Esophagus squamous epithelium (tissue), 4 donors: ENCODE measurements around the gene ADCY7.

Source experiments
- POLR2A ChIP-seq, 4 donors: fragments of 450-650 bp; IDR thresholded peaks; one replicate each; pipeline ENCODE4 v1.6.1; 2017; ENCODE audit warnings: antibody characterized with exemption in 4 of 4, mild to moderate bottlenecking in 4 of 4, moderate library complexity in 3 of 4
- TF ChIP-seq, protein P1 (sequence below), 6 experiments: fragments of 450-650 bp in 4 of 6; fragments of 200-600 bp in 2 of 6; sonication (generic) in 2 of 6; IDR thresholded peaks; one replicate each; pipeline ENCODE4 v1.5.1; 2016 to 2019; ENCODE audit warnings: antibody characterized with exemption in 6 of 6, mild to moderate bottlenecking in 4 of 6, moderate library complexity in 4 of 6

- TF ChIP-seq, protein P1, sequence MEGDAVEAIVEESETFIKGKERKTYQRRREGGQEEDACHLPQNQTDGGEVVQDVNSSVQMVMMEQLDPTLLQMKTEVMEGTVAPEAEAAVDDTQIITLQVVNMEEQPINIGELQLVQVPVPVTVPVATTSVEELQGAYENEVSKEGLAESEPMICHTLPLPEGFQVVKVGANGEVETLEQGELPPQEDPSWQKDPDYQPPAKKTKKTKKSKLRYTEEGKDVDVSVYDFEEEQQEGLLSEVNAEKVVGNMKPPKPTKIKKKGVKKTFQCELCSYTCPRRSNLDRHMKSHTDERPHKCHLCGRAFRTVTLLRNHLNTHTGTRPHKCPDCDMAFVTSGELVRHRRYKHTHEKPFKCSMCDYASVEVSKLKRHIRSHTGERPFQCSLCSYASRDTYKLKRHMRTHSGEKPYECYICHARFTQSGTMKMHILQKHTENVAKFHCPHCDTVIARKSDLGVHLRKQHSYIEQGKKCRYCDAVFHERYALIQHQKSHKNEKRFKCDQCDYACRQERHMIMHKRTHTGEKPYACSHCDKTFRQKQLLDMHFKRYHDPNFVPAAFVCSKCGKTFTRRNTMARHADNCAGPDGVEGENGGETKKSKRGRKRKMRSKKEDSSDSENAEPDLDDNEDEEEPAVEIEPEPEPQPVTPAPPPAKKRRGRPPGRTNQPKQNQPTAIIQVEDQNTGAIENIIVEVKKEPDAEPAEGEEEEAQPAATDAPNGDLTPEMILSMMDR (IDR thresholded peaks at IDR 0.05) = no peak
- no peak for TF ChIP-seq POLR2A (IDR thresholded peaks at IDR 0.05)
Observed at GRCh38 chr16:50280932-50281331, 14.6 kb downstream of the ADCY7 start.
